ENCODE results near the gene NEK7. TPM values are rescaled to one million over a fixed set of nuclear protein-coding genes. Genes with fewer than 3 reads are reported as not detected.

NEK7 gene
- total and polyA plus RNA-seq, 2 of the 8 experiments (the other 6 are each of a cell fraction or from before 2014, with no cell fraction given), result 5.1 to 10.0 TPM

- TF ChIP-seq CBX5 (IDR thresholded peaks at IDR 0.05; ENCODE audit: low read depth, low read length), result no peak
- TF ChIP-seq, protein P1, sequence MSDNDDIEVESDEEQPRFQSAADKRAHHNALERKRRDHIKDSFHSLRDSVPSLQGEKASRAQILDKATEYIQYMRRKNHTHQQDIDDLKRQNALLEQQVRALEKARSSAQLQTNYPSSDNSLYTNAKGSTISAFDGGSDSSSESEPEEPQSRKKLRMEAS (IDR thresholded peaks at IDR 0.05), result no peak
- TF ChIP-seq CHD1 (IDR thresholded peaks at IDR 0.05; ENCODE audit: low read depth, low read length), result no peak
Observed at GRCh38 chr1:198232940-198233675, 76.3 kb downstream of the NEK7 start (continued).

All from H1 (cell line).